Neural crest cell (in vitro differentiated cells): ENCODE data around the gene LCORL. TPM values are rescaled to one million over a fixed set of nuclear protein-coding genes. Genes with fewer than 3 reads are reported as not detected.
"Not testable (repeated sequence)": the region's sequence is repeated elsewhere in the genome, so short reads cannot be mapped to it uniquely, and the experiment has no call there.

Experiments
- DNase-seq: peaks from one replicate; pipeline ENCODE4 v3.0.0; 2021; ENCODE audit warnings: low read depth, mixed read lengths, low spot score
- H3K27ac Mint-ChIP-seq: one replicate; pipeline ENCODE4 v1.8.0; 2021; ENCODE audit warnings: mild to moderate bottlenecking, mixed read lengths; ENCODE audit not compliant: unreplicated experiment
- H3K27me3 Mint-ChIP-seq: 2 replicates; pipeline ENCODE4 v1.8.0; 2021; ENCODE audit warnings: low read depth, mild to moderate bottlenecking, mixed read lengths
- H3K36me3 Mint-ChIP-seq: 2 replicates; pipeline ENCODE4 v1.8.0; 2021; ENCODE audit warnings: low read depth, mild to moderate bottlenecking, mixed read lengths
- H3K4me1 Mint-ChIP-seq: 2 replicates; pipeline ENCODE4 v1.8.0; 2021; ENCODE audit warnings: mixed read lengths
- H3K4me3 Mint-ChIP-seq: one replicate; pipeline ENCODE4 v1.8.0; 2021; ENCODE audit warnings: mild to moderate bottlenecking, mixed read lengths
- H3K9me3 Mint-ChIP-seq: 2 replicates; pipeline ENCODE4 v1.8.0; 2021; ENCODE audit warnings: mixed read lengths
- total RNA-seq: library from RNA; stranded (reverse); gene quantifications from 2 replicates; pipeline ENCODE4 v1.2.1, GENCODE V29; 2021
- TF ChIP-seq, protein P1 (sequence below): fragments of 200-600 bp; sonication (generic); conservative IDR thresholded peaks from 2 replicates; pipeline ENCODE4 v1.5.0; 2021; ENCODE audit warnings: antibody characterized with exemption, mild to moderate bottlenecking

The LCORL gene
- total RNA-seq, 1 donor from 2014 or later = 26.1 TPM

DNA sequence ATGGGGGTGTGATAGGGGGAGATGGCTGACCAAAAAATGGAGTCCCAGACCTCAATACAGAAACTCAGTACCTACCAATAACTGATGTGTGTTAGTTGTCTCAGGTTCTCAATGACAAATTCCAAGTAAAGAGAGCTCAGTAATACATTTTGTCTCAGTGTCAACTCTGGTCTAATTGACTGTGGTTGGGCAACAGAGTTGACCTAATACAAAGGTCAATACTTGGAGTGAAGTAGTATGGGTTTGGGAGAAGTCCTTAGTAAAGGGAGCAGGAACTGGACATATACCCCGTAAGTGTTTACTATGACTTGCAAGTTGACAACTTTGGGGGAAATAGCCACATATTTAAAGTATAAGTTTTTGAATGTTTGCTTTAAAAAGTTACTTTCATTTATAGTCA, 20.5 kb upstream of the LCORL start:
- Mint-ChIP-seq H3K27ac (no peak overlapping the region), H3K4me3 (no peak overlapping the region), H3K9me3 (no peaks in the 10 kb centered on the region), H3K36me3 (no peaks in the 10 kb centered on the region), H3K4me1 (no peaks in the 10 kb centered on the region), H3K27me3 (no peaks in the 10 kb centered on the region)
- TF ChIP-seq, protein P1, sequence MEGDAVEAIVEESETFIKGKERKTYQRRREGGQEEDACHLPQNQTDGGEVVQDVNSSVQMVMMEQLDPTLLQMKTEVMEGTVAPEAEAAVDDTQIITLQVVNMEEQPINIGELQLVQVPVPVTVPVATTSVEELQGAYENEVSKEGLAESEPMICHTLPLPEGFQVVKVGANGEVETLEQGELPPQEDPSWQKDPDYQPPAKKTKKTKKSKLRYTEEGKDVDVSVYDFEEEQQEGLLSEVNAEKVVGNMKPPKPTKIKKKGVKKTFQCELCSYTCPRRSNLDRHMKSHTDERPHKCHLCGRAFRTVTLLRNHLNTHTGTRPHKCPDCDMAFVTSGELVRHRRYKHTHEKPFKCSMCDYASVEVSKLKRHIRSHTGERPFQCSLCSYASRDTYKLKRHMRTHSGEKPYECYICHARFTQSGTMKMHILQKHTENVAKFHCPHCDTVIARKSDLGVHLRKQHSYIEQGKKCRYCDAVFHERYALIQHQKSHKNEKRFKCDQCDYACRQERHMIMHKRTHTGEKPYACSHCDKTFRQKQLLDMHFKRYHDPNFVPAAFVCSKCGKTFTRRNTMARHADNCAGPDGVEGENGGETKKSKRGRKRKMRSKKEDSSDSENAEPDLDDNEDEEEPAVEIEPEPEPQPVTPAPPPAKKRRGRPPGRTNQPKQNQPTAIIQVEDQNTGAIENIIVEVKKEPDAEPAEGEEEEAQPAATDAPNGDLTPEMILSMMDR = no peak
- DNase-seq = no peak

DNA sequence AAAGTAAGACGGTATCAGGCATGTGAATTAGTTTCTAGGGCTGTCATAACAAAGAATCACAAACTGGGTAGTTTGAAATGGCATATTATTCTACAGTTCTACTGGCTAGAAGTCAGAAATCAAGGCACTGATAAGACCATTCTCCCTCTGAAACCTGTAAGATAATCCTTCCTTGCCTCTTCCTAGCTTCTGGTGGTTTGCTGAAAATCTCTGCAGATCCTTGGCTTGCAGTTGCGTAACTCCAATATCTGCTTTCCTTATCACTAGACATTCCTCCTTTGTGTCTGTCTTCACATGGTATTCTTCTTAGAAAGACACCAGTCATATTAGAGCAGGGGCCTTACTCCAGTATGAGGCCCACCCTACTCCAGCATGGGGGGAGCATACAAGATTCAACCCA, 19.6 kb upstream of the LCORL start:
- Mint-ChIP-seq H3K9me3 (no peaks in the 10 kb centered on the region), H3K36me3 (no peaks in the 10 kb centered on the region), H3K4me1 (no peaks in the 10 kb centered on the region), H3K27ac (no peak overlapping the region), H3K27me3 (no peaks in the 10 kb centered on the region), H3K4me3 (no peak overlapping the region)
- TF ChIP-seq, protein P1 = no peak
- DNase-seq = no peak

DNA sequence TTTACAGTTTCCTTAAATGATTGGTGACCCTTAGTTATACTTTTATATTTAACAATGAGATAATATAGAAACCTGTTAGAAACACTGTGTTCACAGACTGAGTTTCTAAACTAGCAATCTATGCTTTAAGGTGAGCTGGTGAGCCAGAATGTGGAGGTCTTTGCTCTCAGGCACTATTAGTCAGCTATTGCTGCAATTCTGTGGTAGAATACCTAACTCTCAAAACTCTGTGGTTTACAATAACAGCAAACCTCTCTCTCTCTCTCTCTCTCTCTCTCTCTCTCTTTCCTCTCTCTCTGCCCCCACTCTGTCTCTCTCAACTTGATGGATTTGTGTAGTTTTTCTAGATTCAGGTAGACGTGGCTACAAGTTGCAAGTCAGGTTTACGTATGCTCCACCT, 17.6 kb upstream of the LCORL start:
- TF ChIP-seq, protein P1 = no peak
- Mint-ChIP-seq H3K27ac (no peak overlapping the region), H3K27me3 (no peaks in the 10 kb centered on the region)

DNA sequence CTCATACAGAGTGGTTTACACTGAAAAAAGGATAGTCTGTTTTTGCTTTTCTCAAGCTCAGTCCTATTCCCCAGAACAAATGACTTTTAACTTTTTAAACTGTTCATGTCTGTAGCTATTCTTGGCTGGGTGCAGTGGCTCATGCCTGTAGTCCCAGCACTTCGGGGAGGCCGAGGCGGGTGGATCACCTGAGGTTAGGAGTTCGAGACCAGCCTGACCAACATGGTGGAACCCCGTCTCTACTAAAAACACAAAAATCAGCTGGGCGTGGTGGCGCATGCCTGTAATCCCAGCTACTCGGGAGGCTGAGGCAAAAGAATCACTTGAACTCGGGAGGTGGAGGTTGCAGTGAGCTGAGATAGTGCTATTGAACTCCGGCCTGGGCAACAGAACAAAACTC, 14.8 kb upstream of the LCORL start:
- not testable (repeated sequence) for H3K4me3 Mint-ChIP-seq, H3K4me1 Mint-ChIP-seq, H3K36me3 Mint-ChIP-seq, H3K9me3 Mint-ChIP-seq, DNase-seq, H3K27me3 Mint-ChIP-seq, H3K27ac Mint-ChIP-seq

More for the DNA sequence above, 17.6 kb upstream of the LCORL start:
- no peak for DNase-seq
- no peaks in the 10 kb centered on the region for H3K4me1 Mint-ChIP-seq
- H3K36me3 Mint-ChIP-seq = no peaks in the 10 kb centered on the region
- H3K4me3 Mint-ChIP-seq = no peak overlapping the region
- H3K9me3 Mint-ChIP-seq = no peaks in the 10 kb centered on the region

DNA sequence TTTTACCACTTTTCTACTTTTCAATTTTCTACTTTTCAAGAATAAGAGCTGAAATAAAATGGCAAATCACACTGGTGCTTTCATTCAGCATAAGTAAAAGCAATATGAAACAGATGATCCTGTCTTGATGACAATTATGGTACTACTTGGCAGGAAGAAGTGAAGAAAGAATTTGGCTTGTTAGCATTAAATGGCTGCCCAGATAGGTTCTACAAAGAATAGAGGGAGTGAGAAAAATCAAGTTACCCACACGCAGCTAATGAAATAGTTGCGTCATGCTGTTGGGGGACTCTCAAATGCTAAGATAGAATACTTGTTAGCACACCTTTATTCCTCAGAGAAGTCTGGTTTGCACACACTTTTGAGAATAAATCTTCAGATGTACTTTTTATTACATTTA, 12.5 kb upstream of the LCORL start:
- TF ChIP-seq, protein P1 = no peak
- H3K36me3 Mint-ChIP-seq = no peaks in the 10 kb centered on the region

DNA sequence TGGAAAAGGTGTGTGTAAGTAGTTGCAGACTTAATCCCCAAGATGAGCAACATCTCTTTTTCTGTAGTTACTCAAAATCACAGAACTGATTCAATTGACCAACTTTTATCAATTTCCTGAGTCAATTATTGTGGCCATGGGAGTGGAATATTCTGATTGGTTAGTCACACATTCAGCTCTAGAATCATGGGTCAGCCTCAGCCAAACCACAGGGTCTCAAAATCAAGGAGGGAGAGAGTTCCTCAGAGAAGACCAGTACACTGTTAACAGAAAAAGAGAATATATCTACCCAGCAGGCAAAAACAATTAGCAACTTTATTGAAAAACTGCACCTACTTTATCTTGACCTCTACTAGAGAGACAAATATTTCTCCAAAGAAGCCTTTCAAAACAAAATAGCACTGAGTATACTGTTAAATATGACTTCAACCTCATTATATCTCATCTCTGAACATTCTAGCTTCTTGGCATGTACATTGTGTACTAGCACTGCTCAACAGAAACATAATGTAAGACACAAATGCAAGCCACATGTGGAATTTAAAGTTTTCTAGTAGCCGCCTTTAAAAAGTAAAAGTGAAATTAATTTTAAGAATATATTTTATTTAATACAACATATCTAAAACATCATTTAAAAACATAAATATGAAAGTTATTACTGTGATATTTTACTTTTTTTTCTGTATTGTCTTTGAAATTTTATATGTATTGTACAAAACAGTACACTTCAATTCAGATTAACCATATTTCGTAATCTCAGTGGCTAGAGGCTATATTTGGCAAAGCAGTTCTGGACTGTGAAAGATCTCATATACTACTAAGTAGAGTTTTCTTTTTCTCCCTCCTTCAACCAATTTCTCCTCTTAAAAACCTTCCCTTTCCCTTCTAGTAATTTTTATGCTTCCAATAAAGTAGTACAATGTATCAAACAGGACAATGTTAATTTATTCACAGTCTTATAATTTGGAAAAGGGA, 11.8 kb upstream of the LCORL start:
- Mint-ChIP-seq H3K27me3 (no peaks in the 10 kb centered on the region), H3K4me1 (no peaks in the 10 kb centered on the region), H3K27ac (no peak overlapping the region), H3K36me3 (no peaks in the 10 kb centered on the region), H3K9me3 (no peaks in the 10 kb centered on the region), H3K4me3 (no peak overlapping the region)
- TF ChIP-seq, protein P1 = no peak
- no peak for DNase-seq

More for the DNA sequence above, 12.5 kb upstream of the LCORL start:
- no peak overlapping the region for H3K4me3 Mint-ChIP-seq
- H3K4me1 Mint-ChIP-seq = no peaks in the 10 kb centered on the region
- H3K27me3 Mint-ChIP-seq = no peaks in the 10 kb centered on the region
- H3K9me3 Mint-ChIP-seq = no peaks in the 10 kb centered on the region
- no peak for DNase-seq
- no peak overlapping the region for H3K27ac Mint-ChIP-seq
